NCI-H128 (cell line): ENCODE data around the gene FAM124B.

Experiments
- DNase-seq: peaks from one replicate; lab custom pipeline; 2025; ENCODE audit not compliant: unreplicated experiment; lab: John Stamatoyannopoulos, UW

FAM124B gene, protein sequence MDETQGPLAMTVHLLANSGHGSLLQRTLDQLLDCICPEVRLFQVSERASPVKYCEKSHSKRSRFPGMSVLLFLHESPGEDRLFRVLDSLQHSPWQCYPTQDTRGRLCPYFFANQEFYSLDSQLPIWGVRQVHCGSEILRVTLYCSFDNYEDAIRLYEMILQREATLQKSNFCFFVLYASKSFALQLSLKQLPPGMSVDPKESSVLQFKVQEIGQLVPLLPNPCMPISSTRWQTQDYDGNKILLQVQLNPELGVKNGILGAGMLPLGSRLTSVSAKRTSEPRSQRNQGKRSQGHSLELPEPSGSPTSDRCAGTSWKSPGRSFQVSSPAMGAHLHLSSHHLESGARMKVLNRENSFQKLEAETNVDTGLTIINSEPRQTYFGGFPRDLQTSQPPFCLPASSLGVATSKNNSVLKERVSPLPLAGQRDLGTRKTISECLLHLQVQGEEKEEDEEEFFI

DNA sequence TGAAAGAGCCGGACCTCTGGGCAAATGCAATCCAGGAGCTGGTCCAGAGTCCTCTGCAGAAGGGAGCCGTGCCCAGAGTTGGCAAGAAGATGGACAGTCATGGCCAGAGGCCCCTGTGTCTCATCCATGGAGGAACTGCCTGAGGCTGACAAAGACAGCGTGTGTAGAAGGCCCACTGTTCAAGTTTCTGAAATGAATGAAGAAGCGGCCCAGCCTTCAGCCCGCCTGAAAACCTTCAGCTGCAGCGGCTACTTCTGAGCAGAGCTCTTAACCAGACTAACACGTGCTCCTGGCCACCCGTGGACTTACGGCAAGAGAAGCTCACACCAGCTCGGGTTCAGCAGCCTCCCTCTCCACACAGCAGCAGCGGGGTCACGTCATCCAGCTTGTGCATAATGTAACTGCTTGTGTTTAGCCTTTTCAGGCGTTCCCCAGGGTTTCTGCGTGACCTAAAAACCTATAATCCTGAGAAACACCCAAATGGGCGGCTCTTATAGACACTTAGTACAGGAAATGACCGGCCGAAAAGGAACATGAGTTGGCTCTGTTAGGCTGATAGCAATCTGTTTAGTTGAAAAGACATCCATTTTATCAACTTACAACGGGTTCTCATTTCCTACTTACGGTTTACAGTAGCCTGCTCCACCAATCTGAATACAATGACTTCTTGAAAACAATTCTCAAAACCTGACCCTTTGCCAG is at the start of gene FAM124B:
FAM124B (minus strand) TSS at position 467 of the 702 bp plus-strand sequence; CDS start at position 128, 339 bp downstream.
- DNase-seq: no peak

DNA sequence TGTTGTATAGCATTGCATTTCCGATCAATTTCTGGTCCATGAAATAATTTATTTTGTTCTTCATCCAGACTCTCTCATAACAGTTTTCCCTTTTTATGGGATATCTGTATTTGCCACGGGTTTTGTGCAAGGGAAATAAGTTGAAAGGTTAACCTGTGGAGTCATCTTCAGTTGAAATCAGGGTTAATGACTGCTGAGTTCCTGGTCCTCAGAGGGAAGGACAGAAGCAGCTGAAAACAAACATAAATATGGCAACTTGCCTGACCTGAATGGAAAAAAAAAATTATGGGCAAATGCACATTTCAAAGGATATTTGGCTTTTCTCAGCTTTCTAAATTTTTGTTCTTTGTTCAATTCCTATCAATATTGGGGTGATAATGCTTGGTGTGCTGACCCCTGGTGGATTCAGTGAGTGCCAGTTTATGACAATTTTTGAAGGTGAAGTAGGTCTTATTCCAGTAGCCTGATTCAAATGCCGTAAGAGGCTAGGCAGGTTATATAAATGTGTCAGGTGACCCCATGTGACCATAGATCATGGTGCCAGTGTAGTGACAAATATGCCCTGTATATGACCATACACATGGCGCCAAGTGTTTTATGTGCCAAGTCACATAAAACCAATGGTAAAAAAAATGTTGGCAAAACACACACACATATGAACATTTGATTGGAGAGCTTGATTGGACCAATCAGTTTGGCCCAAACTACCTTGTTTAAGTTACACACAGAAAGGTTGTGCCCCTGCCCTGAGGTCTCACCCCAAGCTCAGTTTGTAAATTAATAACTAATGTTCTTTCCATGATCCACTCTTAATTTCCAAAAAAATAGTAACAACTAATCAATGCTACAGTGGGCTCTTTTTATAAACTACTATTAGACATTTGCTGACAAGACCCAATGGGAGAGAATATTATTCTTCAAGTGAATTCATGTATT is 47.6 kb upstream of the FAM124B start:
- no peak for DNase-seq

DNA sequence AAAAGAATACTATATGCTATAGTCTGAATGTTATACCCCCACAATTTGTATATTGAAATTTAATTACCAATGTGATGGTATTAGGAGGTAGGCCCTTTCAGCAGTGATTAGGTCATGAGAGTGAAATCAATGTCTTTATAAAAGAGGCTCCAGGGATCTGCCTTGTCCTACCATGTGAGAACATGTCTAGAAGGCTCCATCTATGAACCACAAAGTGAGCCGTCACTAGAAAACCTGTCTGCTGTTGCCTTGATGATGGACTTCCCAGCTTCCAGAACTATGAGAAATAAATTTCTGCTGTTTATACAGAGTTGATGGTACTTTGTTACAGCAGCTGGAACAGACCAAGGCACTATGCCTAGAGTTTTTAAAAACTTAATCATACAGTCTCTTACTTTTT is 46.3 kb upstream of the FAM124B start:
- no peak for DNase-seq

DNA sequence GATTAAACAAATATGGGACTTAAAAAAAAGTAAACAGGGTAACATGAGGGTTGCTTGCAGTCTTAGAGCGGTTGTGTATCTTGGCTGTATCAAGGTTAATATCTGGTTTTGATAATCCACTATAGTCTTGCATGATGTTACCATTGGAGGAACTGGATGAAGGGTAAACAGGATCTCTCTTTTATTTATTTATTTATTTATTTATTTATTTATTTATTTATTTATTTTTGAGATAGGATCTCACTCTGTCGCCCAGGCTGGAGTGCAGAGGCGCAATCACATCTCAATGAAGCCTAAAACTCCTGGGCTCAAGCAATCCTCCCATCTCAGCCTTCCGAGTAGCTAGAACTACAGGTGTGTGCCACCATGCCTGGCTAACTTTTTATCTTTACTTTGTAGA is 42.9 kb upstream of the FAM124B start:
- DNase-seq: no peak

DNA sequence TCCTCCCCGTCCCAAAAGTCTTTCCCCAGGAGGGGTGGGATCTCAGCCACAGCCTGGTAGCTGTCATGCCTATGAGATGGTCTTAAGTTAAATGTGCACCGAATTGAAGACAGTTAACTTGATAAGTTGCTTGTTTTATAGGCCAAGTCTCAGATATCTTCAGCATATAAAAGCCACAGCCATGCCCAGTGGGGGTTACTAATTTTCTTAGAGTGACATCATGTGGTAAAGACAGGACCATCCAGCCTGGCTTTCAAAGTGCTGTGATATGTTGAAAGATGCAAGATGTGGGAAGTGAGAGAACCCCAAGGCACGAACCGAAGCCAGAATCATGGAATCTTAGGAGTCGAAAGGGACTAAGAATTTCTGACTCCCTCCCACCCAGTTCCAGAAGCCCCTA is 42.1 kb upstream of the FAM124B start:
- no peak for DNase-seq

DNA sequence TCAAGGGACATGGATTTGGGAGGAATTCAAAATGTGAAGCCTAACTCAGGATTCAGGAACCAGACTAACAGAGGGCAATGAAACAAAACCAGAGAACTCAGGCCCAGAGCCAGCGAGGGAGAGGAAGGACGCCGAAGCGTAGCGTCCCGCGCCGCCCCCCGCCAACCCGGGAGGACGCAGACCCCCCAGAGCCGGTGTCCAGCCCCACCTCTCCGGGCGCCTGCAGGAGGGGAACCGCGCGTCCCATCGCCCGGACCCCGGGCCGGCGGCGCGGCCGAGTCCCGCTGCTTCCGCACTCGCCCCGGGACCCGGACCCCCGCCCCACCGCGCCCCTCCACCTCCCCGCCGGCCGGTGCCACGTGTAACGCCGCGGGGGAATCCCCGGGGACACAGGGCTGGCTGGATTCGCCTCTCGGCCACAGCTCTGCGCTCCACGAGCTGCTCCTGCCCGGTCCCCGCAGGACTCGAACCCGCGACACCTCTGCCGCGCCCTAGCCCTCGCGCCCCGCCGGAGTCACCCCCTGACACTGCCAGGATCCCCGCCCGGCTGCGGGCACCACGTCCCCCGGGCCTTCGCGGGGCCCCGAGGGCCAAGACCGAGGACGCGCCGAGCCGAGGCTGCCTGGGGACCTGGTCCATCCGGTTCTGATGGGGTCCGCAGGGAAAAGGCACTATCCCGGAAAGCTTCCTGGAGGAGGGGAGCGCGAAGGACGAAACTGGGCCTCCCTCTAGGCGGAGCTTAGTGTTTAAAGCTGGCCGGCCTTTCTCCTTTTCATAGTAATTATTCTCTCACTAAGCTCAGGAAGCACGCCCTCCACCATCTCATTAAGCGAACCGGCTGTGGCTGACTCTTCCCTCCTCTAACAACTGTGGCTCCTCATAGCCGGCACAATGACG is 40.4 kb upstream of the FAM124B start:
- no peak for DNase-seq

DNA sequence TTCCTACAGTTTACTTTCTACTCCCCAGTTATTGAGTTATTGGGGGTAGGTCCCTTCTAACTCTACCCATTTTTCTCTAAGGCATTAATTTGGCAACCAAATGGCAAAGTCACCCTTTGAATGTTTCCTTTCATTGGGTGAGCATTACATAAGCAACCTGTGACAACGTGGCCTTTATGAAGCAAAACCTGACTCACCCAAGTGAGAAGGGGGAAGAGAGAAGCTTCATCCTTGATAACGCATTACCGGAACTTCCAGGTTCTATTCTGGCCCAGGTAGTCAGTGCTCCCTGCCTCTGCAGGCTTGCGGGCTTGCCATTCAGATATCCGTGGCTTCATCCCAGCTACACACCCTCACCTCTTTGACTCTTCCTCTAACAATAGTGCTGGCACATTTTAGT is 39.1 kb upstream of the FAM124B start:
- DNase-seq: no peak

DNA sequence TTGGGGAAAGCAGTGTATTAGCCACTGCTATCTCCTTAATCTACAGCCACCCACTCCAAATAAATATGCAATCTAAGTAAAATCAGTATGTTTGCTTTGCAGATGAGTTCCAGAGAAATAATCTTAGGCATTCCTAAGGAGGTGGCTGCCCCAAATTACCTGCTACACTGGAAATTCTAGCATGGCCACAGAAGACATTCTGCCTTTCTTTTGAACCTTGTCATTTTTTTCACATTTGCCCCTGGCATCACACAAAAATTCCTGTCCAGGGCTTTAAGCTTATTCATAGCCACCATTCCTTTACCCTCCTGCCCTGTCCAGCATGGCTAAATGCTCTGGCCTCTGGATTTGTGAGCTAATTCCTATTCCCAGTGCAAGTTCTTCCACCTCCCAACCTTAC is 36.8 kb upstream of the FAM124B start:
- DNase-seq: no peak

DNA sequence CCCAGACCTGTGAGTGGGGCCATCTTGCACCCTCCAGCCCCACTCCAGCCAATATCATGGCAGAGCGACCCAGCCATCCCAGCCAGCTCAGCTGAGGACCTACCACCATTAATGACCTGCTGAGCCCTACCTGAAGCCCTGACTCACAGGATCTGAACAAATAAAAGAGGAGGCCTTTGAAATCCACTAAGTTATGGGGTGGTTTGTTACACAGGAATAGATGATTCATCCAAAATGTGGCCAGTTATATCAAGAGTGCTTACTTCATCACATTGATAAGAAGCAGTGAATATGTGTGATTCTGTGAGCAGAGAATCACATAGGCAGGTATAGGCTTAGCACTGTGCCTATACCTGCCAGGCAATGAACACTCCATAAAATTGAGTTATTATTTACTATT is 34.7 kb upstream of the FAM124B start:
- no peak for DNase-seq

DNA sequence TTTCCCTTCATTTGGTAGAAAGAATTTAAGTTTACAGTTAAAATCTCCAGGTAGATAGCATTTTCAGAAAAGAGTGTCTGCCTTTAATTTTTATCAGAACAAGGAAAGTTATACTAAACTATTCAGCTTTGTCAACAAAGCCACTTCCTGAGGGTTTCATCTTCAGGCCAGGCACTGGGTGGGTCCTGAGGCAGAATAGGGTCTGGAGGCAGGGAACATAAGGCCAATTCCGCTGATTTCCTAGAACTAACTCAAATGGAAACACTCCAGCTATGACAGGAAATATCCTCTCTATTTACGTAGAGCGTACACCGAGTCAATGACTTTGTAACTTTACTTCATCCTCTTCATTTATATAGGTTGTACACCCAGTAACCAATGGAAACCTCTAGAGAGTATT is 32.7 kb upstream of the FAM124B start:
- DNase-seq: no peak

DNA sequence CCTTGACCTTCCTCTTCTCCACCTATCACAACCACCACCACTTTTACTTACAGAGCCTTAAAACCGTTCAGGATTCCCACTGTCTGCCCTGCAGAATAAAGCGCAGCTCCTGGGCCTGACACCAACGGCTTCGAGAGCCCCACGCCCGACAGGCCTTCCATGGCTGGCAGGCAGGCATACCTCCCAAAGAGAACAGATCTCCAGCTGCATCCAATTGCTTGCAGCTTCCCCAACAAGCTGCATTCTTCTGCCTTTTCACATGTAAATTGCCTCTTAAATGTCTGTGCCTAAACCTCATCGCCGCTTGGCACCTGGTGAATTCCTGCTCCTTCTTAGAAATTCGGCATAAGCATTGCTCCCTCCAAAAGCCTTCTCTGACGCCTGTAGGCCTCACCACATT is 31.5 kb upstream of the FAM124B start:
- no peak for DNase-seq

DNA sequence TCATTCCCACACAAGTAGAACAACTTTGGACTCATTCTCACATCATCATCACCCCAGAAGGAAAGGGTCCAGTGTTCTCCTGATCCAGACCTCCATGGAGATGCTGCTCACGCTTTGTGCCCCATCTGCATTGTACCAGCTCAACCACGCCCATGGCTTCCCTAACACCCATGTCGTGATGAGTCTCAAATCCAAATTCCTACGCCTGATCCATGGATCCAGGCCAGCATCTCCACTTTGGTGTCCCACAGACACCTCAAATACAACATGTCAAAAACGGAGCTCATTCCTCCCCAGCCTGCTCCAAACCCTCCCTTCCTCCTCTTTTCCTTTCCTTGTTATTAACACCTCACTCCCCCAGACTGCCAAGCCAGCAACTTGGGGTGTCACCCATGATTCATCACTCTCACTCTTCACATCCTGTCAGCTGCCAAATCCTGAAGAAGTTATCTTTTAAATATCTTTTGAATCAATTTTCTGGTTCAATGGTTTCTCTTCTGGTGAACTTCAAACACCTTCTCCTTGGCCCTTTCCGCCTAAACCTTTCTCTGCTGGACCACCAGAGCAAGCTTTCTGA is 30.2 kb upstream of the FAM124B start:
- DNase-seq: no peak

DNA sequence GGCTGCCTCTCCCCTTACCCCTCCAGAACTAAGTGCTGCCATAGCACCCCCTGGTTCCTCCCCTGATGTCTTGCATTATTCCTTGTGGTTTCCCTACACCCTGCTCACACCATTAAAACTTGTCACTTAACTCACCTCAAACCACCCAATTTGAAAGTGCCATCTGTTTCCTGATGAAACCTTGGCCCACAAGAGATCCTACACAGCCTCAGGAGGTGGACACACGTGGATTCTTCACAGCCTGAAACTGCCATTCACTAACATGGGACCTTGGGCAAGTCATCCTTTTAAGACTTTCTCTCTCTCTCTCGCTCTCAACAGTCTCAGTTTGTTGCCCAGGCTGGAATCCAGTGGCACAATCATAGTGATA is 27.5 kb upstream of the FAM124B start:
- DNase-seq: no peak

DNA sequence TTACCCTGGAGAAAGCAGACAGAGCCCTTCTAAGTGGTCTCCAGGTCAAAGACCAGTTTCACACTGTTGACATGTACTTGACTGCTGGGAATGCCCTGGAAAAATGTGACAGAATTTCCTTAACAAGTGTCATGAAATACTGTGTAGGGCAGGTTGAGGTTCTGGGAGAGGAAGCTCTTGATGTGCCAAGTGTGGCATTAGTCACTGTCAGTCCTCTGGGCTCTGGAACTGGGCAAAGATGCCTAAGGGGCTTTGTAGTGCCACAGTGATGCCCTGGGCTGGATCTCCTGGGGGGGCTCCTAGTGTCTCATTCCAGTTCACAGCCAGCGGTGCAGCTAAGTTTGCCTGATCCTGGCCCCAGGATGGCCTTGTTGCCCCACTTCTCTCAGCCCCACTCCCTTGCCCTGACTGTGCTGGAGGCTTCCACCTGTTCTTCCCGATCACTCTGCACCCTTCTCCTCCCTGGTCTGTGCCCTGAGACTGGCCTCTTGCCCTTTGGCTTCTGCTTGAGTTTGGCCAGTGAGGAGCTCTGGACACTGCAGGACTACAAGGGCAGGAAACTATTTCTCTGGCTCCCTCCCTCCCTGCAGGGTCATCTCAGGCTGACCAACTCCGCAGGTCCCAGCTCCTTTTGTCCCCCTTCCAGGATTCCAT is 27.0 kb upstream of the FAM124B start:
- no peak for DNase-seq

DNA sequence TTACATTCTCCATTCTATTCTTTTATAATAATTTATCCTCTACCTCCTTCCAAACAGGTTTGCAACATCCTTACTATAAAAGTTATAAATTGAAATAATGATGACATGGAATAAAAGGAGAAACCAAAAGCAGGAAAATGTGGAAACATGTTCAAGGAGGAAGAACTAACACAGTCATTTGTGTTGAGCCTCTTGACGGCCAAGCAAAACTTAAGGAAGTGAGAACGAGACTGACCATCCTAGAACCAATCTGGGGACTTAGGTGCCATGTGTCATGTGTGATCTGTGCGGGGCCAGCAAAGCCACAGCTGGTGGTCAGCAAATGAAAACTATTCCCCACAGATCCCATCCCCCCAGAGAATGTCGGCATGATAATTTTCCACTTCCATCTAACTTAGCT is 25.6 kb upstream of the FAM124B start:
- no peak for DNase-seq

DNA sequence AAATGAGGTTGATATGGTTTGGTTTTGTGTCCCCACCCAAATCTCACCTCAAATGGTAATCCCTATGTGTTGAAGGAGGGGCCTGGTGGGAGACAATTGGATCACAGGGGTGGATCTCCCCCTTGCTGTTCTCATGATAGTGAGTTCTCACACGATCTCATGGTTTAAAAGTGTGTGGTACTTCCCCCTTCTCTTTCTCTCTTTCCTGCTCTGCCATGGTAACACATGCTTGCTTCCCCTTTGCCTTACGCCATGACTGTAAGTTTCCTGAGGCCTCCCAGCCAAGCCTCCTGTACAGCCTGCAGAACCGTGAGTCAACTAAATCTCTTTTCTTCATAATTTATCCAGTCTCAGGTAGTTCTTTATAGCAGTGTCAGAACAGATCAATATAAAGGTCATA is 24.7 kb upstream of the FAM124B start:
- DNase-seq: no peak

DNA sequence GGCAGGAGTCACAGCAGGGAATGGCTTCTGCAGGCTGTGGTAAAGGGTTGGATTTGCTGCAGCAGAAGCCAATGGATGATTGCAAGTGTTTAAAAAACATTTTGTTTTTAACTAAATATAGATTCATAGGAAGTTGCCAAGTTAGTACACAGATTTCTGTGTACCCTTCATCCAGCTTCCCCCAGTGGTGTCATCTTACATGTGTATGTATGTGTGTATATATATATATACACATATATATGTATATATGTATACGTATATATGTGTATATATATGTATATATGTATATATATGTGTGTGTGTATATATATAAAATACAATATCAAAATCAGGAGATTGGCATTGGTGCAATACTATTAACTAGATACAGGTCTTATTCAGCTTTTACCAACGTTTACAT is 19.2 kb upstream of the FAM124B start:
- no peak for DNase-seq

DNA sequence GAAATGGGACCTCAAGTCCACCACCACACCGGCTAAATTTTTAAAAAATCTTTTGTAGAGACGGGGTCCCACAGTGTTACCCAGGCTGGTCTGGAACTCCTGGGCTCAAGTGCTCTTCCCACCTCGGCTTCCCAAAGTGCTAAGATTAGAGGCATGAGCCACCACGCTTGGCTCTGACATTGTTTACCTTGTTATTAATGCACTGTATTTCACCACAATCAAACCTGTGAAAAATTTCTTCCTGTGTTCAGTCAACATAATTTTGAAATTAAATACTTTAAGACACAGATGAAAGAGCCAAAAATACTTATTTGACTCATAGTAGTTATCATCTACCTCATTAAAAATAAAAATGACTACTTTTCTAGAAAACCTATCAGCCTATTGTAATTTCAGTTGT is 16.0 kb upstream of the FAM124B start:
- no peak for DNase-seq

DNA sequence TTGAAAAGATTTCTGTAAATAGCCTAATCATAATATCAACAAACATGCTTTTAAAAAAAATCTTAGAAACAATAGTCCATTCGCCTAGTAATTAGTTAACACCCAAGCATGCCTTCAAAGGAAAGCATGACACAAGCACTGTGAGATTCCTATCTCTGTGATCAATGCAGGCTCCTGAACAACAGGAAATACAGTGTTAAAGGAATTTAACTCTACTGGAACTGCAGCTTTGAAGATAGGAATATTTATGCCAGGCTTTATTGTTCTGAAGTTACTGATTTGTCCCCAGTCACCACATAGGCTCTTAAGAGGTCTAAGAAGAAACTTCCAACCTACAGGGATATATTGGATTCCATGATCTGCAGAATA is 15.4 kb upstream of the FAM124B start:
- DNase-seq: no peak
